Upper lobe of left lung (tissue), 4 donors: ENCODE data around the gene SEPTIN8.

ENCODE experiments used
- EP300 ChIP-seq, 4 donors: sonication (generic); formaldehyde crosslinking; IDR thresholded peaks; one replicate each; pipeline ENCODE4 v1.5.1; 2017; ENCODE audit warnings: antibody characterized with exemption in 4 of 4, control low read depth in 2 of 4
- POLR2A ChIP-seq, 4 donors: fragments of 450-650 bp; IDR thresholded peaks; one replicate each; pipeline ENCODE4 v1.5.1; 2016 to 2017; ENCODE audit warnings: antibody characterized with exemption in 4 of 4, mild to moderate bottlenecking in 2 of 4
- TF ChIP-seq, protein P1 (sequence below), 6 experiments: fragments of 450-650 bp in 4 of 6; fragments of 200-600 bp in 2 of 6; sonication (generic) in 2 of 6; IDR thresholded peaks; one replicate each; pipeline ENCODE4 v1.5.1; 2016 to 2019; ENCODE audit warnings: antibody characterized with exemption in 6 of 6

DNA sequence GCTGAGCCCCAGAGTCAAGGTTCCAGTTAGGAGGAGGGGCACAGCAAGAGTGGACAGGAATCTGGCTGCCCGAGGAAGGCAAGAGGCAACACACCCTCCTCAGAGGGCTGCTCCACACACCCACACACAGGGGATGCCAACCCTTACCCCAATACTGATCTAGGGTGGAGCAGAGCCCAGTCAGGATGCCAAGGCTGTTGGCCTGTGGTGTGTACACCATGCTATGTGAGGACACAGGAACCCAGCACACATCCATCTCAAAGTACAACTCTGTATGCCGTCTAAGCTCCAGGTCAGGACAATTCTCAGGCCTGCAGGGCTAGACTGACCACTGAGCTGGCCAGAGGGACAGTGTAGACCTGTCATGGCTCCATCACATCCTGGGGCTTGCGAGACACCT, 2.6 kb downstream of the SEPTIN8 start:
- TF ChIP-seq, protein P1, sequence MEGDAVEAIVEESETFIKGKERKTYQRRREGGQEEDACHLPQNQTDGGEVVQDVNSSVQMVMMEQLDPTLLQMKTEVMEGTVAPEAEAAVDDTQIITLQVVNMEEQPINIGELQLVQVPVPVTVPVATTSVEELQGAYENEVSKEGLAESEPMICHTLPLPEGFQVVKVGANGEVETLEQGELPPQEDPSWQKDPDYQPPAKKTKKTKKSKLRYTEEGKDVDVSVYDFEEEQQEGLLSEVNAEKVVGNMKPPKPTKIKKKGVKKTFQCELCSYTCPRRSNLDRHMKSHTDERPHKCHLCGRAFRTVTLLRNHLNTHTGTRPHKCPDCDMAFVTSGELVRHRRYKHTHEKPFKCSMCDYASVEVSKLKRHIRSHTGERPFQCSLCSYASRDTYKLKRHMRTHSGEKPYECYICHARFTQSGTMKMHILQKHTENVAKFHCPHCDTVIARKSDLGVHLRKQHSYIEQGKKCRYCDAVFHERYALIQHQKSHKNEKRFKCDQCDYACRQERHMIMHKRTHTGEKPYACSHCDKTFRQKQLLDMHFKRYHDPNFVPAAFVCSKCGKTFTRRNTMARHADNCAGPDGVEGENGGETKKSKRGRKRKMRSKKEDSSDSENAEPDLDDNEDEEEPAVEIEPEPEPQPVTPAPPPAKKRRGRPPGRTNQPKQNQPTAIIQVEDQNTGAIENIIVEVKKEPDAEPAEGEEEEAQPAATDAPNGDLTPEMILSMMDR (IDR thresholded peaks at IDR 0.05) = no peak
- no peak for TF ChIP-seq POLR2A (IDR thresholded peaks at IDR 0.05)
- TF ChIP-seq EP300 (IDR thresholded peaks at IDR 0.05) = no peak
